ENCODE data around the gene TNS1. TPM values are rescaled to one million over a fixed set of nuclear protein-coding genes. Genes with fewer than 3 reads are reported as not detected.

Gene TNS1
- total and polyA plus RNA-seq, 10 of the 15 experiments (the other 5 are each of a cell fraction or from before 2014, with no cell fraction given) = 0.05 to 0.44 TPM; not detected in 8

DNA sequence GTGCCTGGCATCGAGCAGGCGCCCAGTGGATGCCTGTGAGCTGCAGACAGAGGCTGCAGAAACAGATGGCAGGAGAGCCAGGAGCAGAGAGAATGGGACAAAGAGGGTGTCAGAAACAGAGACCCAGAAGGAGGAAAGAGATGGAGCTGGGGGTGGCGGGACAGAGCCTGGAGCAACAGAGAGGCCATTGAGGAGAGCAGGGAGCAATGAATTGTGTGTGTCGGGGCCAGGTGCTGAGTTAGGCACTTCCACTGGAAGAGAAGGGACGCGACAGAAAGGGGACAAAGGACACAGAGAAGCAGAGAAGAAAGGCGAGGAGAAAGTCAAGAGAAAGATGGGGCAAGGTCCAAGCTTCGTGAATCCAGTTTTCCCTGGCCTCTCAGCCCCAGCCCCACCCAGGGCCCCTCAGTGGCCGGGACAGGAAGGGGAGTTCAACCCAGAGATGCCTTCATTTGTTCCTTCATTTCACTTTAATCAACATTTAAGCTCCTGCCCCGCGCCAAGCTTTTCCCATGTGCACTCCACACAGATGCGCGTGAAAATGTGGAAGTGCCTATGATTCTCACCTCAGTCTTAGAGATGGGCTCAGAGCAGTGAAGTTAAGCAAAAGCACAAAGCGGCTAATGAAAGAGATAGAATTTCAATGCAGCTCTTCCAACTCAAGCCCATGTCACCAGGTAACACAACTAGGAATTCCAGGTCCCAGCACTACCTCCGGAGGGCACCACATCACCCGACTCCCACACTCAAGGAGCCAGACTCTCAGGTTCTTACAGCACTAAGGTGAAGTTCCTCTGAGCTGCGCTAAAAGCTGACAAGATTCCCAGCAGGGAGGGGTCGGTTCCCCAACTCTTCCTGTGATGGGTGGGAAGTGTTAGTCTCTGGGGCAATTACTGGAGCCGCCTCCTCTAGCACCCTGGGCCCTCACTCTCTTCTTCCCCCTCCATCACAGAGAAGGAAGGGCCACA is 55.1 kb downstream of the TNS1 start:
- Histone ChIP-seq H3K27ac (ENCODE audit: control insufficient read depth, insufficient read depth) (no peak overlapping the region), H2AFZ (ENCODE audit: control insufficient read depth, low read depth, low read length) (no peak overlapping the region), H3K27me3 (replicated peaks in 1 of 2; ENCODE audit: control insufficient read depth in 2 of 2, insufficient read depth in 2 of 2, low read length in 1 of 2) (peaks cover 2 to 4% of the 10 kb centered on the region in 2 experiments; a peak in 3 of 4 replicates), H3K9me3 (replicated peaks; ENCODE audit: control insufficient read depth, insufficient read depth, low read length) (no peaks in the 10 kb centered on the region), H3K4me1 (ENCODE audit: control insufficient read depth, insufficient read depth, low read length) (no peaks in the 10 kb centered on the region), H3K36me3 (ENCODE audit: control insufficient read depth in 2 of 2, insufficient read depth in 2 of 2, low read length in 1 of 2) (no peaks in the 10 kb centered on the region), H3K4me3 (no peak overlapping the region), H4K20me1 (ENCODE audit: control insufficient read depth, insufficient read depth) (no peaks in the 10 kb centered on the region; the same call in 1 of the 2 replicates), H3K79me2 (ENCODE audit: control insufficient read depth, insufficient read depth, low read length) (no peaks in the 10 kb centered on the region), H3K9ac (ENCODE audit: control insufficient read depth, insufficient read depth, low read length) (no peak overlapping the region), H3K4me2 (ENCODE audit: control insufficient read depth, insufficient read depth) (no peak overlapping the region)
- no peak for DNase-seq (ENCODE audit: low read depth, low spot score)
- no peak for FAIRE-seq
- BruUV-seq (replicated peaks) = no TSS peak
- RAD21 ChIA-PET (ENCODE audit: unreplicated experiment) = no interaction called here
- POLR2A ChIA-PET = no interaction called here
- in situ Hi-C loops (cut with MboI) (no loop called here), intact Hi-C loops (cut with micrococcal nuclease; ENCODE audit: unreplicated experiment) (no loop called here)
- CTCF ChIA-PET = no interaction called here
- TF ChIP-seq POLR2A (IDR thresholded peaks at IDR 0.05; ENCODE audit: low read depth, low read length) (no peak), TARDBP (IDR thresholded peaks at IDR 0.05; ENCODE audit: borderline replicate concordance) (no peak), IRF5 (IDR thresholded peaks at IDR 0.05; ENCODE audit: borderline replicate concordance) (no peak)
- SMC1A ChIA-PET (ENCODE audit: uncharacterized antibody, unreplicated experiment) = no interaction called here
- 40% methylated on average over 19 of the region's 19 CpGs for WGBS (ENCODE audit: insufficient coverage, insufficient replicate concordance, low lambda C conversion rate, missing lambda C conversion rate)
- no peak for ATAC-seq

- CTCF ChIA-PET = no interaction called here
- Histone ChIP-seq H3K9ac (ENCODE audit: control insufficient read depth, insufficient read depth, low read length) (no peak overlapping the region), H3K27me3 (replicated peaks in 1 of 2; ENCODE audit: control insufficient read depth in 2 of 2, insufficient read depth in 2 of 2, low read length in 1 of 2) (no peaks in the 10 kb centered on the region; a peak in 3 of 4 replicates), H3K9me3 (replicated peaks; ENCODE audit: control insufficient read depth, insufficient read depth, low read length) (no peaks in the 10 kb centered on the region), H3K4me3 (no peak overlapping the region), H4K20me1 (ENCODE audit: control insufficient read depth, insufficient read depth) (no peaks in the 10 kb centered on the region; the same call in 1 of the 2 replicates), H3K36me3 (ENCODE audit: control insufficient read depth in 2 of 2, insufficient read depth in 2 of 2, low read length in 1 of 2) (no peaks in the 10 kb centered on the region), H3K4me1 (ENCODE audit: control insufficient read depth, insufficient read depth, low read length) (no peaks in the 10 kb centered on the region), H3K4me2 (ENCODE audit: control insufficient read depth, insufficient read depth) (no peak overlapping the region), H2AFZ (ENCODE audit: control insufficient read depth, low read depth, low read length) (no peak overlapping the region), H3K79me2 (ENCODE audit: control insufficient read depth, insufficient read depth, low read length) (no peaks in the 10 kb centered on the region), H3K27ac (ENCODE audit: control insufficient read depth, insufficient read depth) (no peak overlapping the region)
- FAIRE-seq (no peak), ATAC-seq (no peak), DNase-seq (ENCODE audit: low read depth, low spot score) (no peak)
- intact Hi-C loops (cut with micrococcal nuclease; ENCODE audit: unreplicated experiment) (no loop called here), in situ Hi-C loops (cut with MboI) (no loop called here)
- BruUV-seq (replicated peaks) = no TSS peak
- SMC1A ChIA-PET (ENCODE audit: uncharacterized antibody, unreplicated experiment) = no interaction called here
- POLR2A ChIA-PET = no interaction called here
- RAD21 ChIA-PET (ENCODE audit: unreplicated experiment) = no interaction called here
- no peak for TF ChIP-seq SMARCA5 (IDR thresholded peaks at IDR 0.05)
- no peak for TF ChIP-seq E2F8 (IDR thresholded peaks at IDR 0.05; ENCODE audit: low read depth, partially characterized antibody)
- no peak for TF ChIP-seq CREM (IDR thresholded peaks at IDR 0.05; ENCODE audit: low read depth)
- no peak for TF ChIP-seq ZNF24 (IDR thresholded peaks at IDR 0.05)
- TF ChIP-seq ESRRA (IDR thresholded peaks at IDR 0.05; ENCODE audit: low read length) = no peak
- 76% methylated on average over 6 of the region's 6 CpGs for WGBS (ENCODE audit: insufficient coverage, insufficient replicate concordance, low lambda C conversion rate, missing lambda C conversion rate)
Measured at GRCh38 chr2:217946051-217946450, 56.7 kb downstream of the TNS1 start.
